ENCODE measurements around the gene TRIM38.
"Not testable (repeated sequence)": the region's sequence is repeated elsewhere in the genome, so short reads cannot be mapped to it uniquely, and the experiment has no call there.

TRIM38 gene

DNA sequence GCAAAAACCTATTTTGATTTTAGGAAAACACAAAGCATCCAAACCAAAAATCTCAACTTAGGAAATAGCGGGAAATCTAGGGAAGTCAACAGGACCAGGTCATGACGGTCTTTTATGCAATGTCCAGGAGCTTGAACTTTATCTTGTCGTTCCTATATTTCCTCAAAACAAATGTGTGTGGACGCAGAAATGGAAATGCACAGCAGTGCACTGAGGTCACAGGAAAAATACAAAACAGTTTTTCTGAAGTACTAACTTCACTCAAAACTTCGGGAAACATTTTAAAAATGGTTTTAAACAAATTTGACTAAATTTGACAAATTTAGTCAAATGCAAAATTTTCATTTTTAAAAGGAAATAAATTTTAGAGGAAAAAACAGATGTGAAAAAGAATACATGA lies 26.6 kb upstream of the TRIM38 start:
- in situ Hi-C loops (cut with MboI; ENCODE audit: low sequenced_read_pairs, unreplicated experiment): loop anchor here (25.0 kb wide), 1 partner anchor 674 kb away; no protein-coding TSS in a partner anchor
- no peak for DNase-seq (ENCODE audit: low spot score)
- TF ChIP-seq, protein P1, sequence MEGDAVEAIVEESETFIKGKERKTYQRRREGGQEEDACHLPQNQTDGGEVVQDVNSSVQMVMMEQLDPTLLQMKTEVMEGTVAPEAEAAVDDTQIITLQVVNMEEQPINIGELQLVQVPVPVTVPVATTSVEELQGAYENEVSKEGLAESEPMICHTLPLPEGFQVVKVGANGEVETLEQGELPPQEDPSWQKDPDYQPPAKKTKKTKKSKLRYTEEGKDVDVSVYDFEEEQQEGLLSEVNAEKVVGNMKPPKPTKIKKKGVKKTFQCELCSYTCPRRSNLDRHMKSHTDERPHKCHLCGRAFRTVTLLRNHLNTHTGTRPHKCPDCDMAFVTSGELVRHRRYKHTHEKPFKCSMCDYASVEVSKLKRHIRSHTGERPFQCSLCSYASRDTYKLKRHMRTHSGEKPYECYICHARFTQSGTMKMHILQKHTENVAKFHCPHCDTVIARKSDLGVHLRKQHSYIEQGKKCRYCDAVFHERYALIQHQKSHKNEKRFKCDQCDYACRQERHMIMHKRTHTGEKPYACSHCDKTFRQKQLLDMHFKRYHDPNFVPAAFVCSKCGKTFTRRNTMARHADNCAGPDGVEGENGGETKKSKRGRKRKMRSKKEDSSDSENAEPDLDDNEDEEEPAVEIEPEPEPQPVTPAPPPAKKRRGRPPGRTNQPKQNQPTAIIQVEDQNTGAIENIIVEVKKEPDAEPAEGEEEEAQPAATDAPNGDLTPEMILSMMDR (IDR thresholded peaks at IDR 0.05; ENCODE audit: borderline replicate concordance, control extremely low read depth, extremely low read depth, insufficient read depth, missing control alignments): no peak

GRCh38 chr6:25939593-25939992 lies 23.0 kb upstream of the TRIM38 start:
- DNase-seq (ENCODE audit: low spot score): no peak
- in situ Hi-C loops (cut with MboI; ENCODE audit: low sequenced_read_pairs, unreplicated experiment): loop anchor here (25.0 kb wide), 1 partner anchor 677 kb away; no protein-coding TSS in a partner anchor
- TF ChIP-seq, protein P1 (IDR thresholded peaks at IDR 0.05; ENCODE audit: borderline replicate concordance, control extremely low read depth, extremely low read depth, insufficient read depth, missing control alignments): no peak

DNA sequence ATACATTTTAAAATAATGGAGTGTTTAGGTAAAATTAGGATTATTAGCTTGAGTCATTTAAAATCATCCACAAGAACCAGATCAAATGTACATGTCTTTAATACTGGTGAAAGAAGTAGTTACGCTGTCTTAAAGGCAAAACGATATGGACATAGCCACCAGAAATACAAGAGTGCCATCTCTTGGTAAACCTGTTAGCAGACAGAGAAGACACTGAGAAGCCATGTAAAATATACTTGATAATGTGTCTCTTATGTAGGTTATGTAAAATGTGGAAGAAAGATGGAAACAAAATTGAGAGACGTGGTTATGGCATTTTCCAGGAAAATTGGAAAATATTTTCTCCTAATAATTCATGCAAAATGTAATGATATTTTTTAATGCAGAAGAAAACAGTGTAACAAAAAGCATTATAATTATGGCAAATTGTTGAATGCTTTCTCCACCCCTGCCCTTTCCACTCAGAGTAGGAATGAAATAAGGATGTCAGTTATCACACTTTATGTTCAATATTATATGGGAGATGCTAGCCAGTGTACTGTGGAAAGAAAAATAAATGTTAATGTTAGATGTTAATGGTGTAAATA lies 19.9 kb upstream of the TRIM38 start:
- in situ Hi-C loops (cut with MboI; ENCODE audit: low sequenced_read_pairs, unreplicated experiment): loop anchor here (25.0 kb wide), 1 partner anchor 680 kb away; no protein-coding TSS in a partner anchor
- TF ChIP-seq, protein P1 (IDR thresholded peaks at IDR 0.05; ENCODE audit: borderline replicate concordance, control extremely low read depth, extremely low read depth, insufficient read depth, missing control alignments): peak; percentile 28
- DNase-seq (ENCODE audit: low spot score): peak; percentile 37

DNA sequence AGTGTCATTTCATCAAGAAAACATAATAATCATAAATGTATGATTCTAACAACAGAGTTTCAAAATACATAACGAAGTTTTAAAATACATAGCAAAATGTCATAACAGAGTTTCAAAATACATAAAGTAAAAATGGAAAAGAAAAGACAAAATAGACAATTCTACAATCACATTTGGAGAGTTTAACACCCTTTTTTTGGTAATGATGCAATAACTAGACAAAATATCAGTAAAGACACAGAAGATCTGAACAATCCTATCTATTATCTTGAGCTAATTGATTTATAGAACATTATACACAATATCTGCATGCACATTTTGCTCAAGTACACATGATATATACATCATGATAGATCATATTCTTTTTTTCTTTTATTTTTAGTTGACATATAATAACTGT lies 18.7 kb upstream of the TRIM38 start:
- TF ChIP-seq, protein P1 (IDR thresholded peaks at IDR 0.05; ENCODE audit: borderline replicate concordance, control extremely low read depth, extremely low read depth, insufficient read depth, missing control alignments): no peak
- in situ Hi-C loops (cut with MboI; ENCODE audit: low sequenced_read_pairs, unreplicated experiment): loop anchor here (25.0 kb wide), 1 partner anchor 682 kb away; no protein-coding TSS in a partner anchor
- no peak for DNase-seq (ENCODE audit: low spot score)

- in situ Hi-C loops (cut with MboI; ENCODE audit: low sequenced_read_pairs, unreplicated experiment): loop anchor here (25.0 kb wide), 1 partner anchor 683 kb away; no protein-coding TSS in a partner anchor
These were observed 17.7 kb upstream of the TRIM38 start for GRCh38 chr6:25944688-25945574.

DNA sequence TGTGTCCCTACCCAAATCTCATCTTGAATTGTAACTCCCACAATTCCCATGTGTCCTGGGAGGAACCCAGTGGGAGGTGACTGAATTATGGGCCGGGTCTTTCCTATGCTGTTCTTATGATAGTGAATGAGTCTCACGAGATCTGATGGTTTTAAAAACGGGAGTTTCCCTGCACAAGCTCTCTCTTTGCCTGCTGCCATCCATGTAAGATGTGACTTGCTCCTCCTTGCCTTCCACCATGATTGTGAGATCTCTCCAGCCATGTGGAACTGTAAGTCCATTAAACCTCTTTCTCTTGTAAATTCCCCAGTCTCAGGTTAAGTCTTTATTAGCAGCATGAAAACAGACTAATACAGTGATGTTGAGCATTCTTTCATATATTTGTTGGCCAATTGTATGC lies 16.9 kb upstream of the TRIM38 start:
- in situ Hi-C loops (cut with MboI; ENCODE audit: low sequenced_read_pairs, unreplicated experiment): loop anchor here (25.0 kb wide), 1 partner anchor 683 kb away; no protein-coding TSS in a partner anchor
- not testable (repeated sequence) for DNase-seq (ENCODE audit: low spot score)

More at GRCh38 chr6:25944688-25945574, 17.7 kb upstream of the TRIM38 start:
- DNase-seq (ENCODE audit: low spot score): peak; percentile 52
- TF ChIP-seq, protein P1 (IDR thresholded peaks at IDR 0.05; ENCODE audit: borderline replicate concordance, control extremely low read depth, extremely low read depth, insufficient read depth, missing control alignments): no peak
